Anterior cingulate cortex (tissue), 58 donors: ENCODE measurements around the gene SMAD7.
"Not testable (repeated sequence)": the region's sequence is repeated elsewhere in the genome, so short reads cannot be mapped to it uniquely, and the experiment has no call there.

ENCODE experiments used
- DNase-seq, 58 donors: peaks; one replicate each; lab custom pipeline; 2025; lab: John Stamatoyannopoulos, UW

Gene SMAD7

GRCh38 chr18:48871391-48872166 is 79.2 kb downstream of the SMAD7 start:
- no peak for DNase-seq

DNA sequence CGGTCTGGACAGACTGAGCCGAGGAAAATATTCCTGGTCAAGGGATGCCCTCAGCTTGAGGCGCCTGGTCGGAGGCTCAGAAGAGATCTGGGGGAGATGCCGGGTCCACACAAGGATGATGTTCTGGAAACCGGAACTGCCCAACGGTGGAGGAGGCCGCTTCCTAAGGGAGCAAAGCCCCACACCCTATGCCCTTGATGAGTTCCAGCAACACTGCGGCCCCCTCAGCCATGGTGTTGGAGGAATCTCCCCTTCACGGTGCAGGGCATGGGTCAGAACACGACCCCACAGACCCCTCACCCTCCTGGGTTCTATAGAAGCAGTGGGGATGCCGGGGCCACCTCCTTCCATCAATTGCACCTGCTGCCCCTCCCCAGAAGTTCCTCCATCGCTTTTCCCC is 79.8 kb downstream of the SMAD7 start:
- not testable (repeated sequence) for DNase-seq
